ENCODE data around the gene ERC2.

ERC2 gene

DNA sequence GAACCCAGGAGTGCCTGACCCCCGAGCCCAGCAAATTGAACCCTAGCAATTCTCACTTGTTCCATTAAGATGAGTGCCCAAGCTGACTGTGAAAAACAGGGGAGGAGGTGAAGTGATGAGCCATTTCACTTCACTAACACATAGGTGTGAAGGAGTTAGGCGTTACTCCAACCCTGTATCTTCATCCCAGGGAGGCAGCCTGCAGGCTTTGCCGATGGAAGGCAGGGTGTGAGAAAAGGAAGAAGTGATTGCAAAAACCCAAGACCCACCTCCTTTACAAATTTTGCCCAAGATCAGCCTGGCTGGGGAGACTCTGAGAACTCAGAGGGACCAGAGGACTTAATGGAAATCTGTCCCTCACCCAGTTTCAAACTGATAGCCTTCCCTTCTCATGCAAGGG, 851.5 kb downstream of the ERC2 start:
- peak overlapping the region; percentile 17 for H3K4ac ChIP-seq (ENCODE audit: low read depth, low read length)
- no peak overlapping the region for H3K4me2 ChIP-seq (ENCODE audit: low read length)
- DNase-seq = no peak
- no peak overlapping the region for H3K18ac ChIP-seq (ENCODE audit: low read length)
- peak overlapping the region; percentile 92 for H2BK12ac ChIP-seq (ENCODE audit: low read length)
- no peak overlapping the region for H2AFZ ChIP-seq (ENCODE audit: insufficient read depth, low read length, poor library complexity)
- no peak overlapping the region for H4K12ac ChIP-seq (ENCODE audit: low read depth, low read length)
- no peak overlapping the region for H3K14ac ChIP-seq (ENCODE audit: low read length)
- H4K91ac ChIP-seq (ENCODE audit: low read depth, low read length) = peak overlapping the region; percentile 7
- H2BK5ac ChIP-seq (ENCODE audit: low read depth, low read length, poor library complexity) = peak overlapping the region; percentile 47
- peaks cover 14% of the 10 kb centered on the region for H3K79me1 ChIP-seq (ENCODE audit: low read length)
- H4K8ac ChIP-seq (ENCODE audit: low read depth, low read length) = no peak overlapping the region
- H3K9ac ChIP-seq (ENCODE audit: low read length) = no peak overlapping the region
- peaks cover 15 to 23% of the 10 kb centered on the region in 2 experiments for H3K4me1 ChIP-seq (ENCODE audit: control insufficient read depth in 1 of 2, insufficient read depth in 2 of 2, low read length in 2 of 2)
- no peaks in the 10 kb centered on the region for H3K79me2 ChIP-seq (ENCODE audit: control insufficient read depth, insufficient read depth, low read length, poor library complexity)
- H2BK120ac ChIP-seq (ENCODE audit: insufficient read depth, low read length, poor library complexity) = peak overlapping the region; percentile 81
- no peaks in the 10 kb centered on the region for H3K27me3 ChIP-seq (ENCODE audit: insufficient read depth, low read length)
- no peaks in the 10 kb centered on the region for H3K36me3 ChIP-seq (ENCODE audit: control insufficient read depth in 1 of 2, insufficient read depth in 2 of 2, low read length in 2 of 2)
- WGBS (ENCODE audit: extremely low coverage, insufficient coverage, insufficient read length) = no CpG with 5 or more reads among the region's 3 CpGs
- H3K27ac ChIP-seq (ENCODE audit: low read depth, low read length) = no peak overlapping the region
- peak overlapping the region; percentile 39 for H2AK5ac ChIP-seq (ENCODE audit: low read length)
- no peak overlapping the region for H3K4me3 ChIP-seq (ENCODE audit: low read depth, low read length)
- no peaks in the 10 kb centered on the region for H3K9me3 ChIP-seq (ENCODE audit: insufficient read depth, low read depth, low read length)
- H3K23ac ChIP-seq (ENCODE audit: low read length) = no peak overlapping the region

DNA sequence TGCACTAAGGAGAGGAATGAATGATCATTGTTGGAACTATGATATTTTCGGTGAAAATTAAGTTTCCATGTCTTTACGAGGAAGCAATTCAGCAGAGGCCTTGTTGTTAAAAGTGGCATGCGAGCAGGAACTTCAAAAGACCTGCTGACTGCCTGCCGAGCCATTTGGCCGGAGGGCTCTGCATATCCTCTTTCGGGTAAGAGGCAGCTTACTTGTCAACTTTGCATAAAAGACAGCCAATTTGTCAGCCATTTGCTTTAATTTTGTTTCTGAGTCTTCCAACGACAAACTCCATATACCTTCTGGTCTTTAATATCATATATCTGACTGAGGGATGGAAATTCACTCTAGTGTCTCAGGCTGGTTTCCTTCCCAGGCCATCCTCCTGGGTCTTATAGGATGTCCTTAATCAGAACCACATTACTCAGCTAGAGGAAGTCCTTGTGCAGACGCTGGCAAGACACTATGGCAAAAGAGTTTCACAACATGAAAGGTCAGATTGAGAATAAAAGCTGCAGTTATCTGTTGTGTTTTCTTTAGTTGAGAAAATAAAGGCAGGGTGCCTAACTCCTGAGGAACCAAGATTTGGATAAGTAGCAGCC, 852.5 kb downstream of the ERC2 start:
- Histone ChIP-seq H4K91ac (ENCODE audit: low read depth, low read length) (no peak overlapping the region), H3K4me2 (ENCODE audit: low read length) (peak overlapping the region; percentile 13), H2BK5ac (ENCODE audit: low read depth, low read length, poor library complexity) (no peak overlapping the region), H3K18ac (ENCODE audit: low read length) (no peak overlapping the region), H3K4ac (ENCODE audit: low read depth, low read length) (no peak overlapping the region), H3K4me3 (ENCODE audit: low read depth, low read length) (no peak overlapping the region), H3K36me3 (ENCODE audit: control insufficient read depth in 1 of 2, insufficient read depth in 2 of 2, low read length in 2 of 2) (no peaks in the 10 kb centered on the region), H3K9me3 (ENCODE audit: insufficient read depth, low read depth, low read length) (no peaks in the 10 kb centered on the region), H3K79me2 (ENCODE audit: control insufficient read depth, insufficient read depth, low read length, poor library complexity) (no peaks in the 10 kb centered on the region), H2AFZ (ENCODE audit: insufficient read depth, low read length, poor library complexity) (no peak overlapping the region), H3K4me1 (ENCODE audit: control insufficient read depth in 1 of 2, insufficient read depth in 2 of 2, low read length in 2 of 2) (peaks cover 13 to 15% of the 10 kb centered on the region in 2 experiments), H2BK120ac (ENCODE audit: insufficient read depth, low read length, poor library complexity) (no peak overlapping the region), H3K79me1 (ENCODE audit: low read length) (peaks cover 12% of the 10 kb centered on the region), H2AK5ac (ENCODE audit: low read length) (no peak overlapping the region), H3K27ac (ENCODE audit: low read depth, low read length) (peak overlapping the region; percentile 78), H3K14ac (ENCODE audit: low read length) (no peak overlapping the region), H3K27me3 (ENCODE audit: insufficient read depth, low read length) (no peaks in the 10 kb centered on the region), H4K12ac (ENCODE audit: low read depth, low read length) (no peak overlapping the region), H2BK12ac (ENCODE audit: low read length) (peak overlapping the region; percentile 85), H3K9ac (ENCODE audit: low read length) (no peak overlapping the region), H3K23ac (ENCODE audit: low read length) (no peak overlapping the region), H4K8ac (ENCODE audit: low read depth, low read length) (no peak overlapping the region)
- no CpG with 5 or more reads among the region's 8 CpGs for WGBS (ENCODE audit: extremely low coverage, insufficient coverage, insufficient read length)
- peak; percentile 30 to 34 for DNase-seq

DNA sequence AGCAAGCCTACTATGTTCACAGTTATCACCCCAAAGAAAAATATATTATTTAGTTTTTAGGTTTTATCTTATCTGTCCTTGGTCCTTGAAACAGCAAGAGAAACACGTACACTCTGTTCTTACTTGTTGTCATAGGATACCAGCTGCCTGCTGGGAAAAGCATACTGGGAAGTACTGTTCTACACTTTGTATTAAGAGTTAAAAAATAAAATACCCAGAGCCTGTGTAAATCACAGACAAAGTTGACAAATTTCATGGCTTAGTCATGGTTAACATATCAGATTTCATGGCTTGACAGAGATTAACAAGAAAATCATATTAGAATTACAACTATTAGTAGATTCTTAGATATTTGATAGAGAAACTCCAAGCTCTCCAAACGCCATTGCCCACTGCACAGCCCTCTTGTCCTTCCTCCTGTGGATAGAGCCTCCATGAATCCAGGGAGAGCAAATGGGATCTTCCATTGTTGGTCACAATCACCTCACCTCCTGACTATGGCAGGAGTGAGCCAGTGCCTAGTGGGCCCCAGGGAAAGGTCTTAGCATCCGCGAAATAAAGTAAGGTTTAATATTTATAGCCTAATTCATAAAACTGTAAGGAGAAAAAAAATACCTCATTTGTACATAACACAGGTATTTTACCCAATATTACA, 853.1 kb downstream of the ERC2 start:
- WGBS (ENCODE audit: extremely low coverage, insufficient coverage, insufficient read length) = no CpG with 5 or more reads among the region's 4 CpGs
- Histone ChIP-seq H2BK120ac (ENCODE audit: insufficient read depth, low read length, poor library complexity) (peak overlapping the region; percentile 0), H3K27me3 (ENCODE audit: insufficient read depth, low read length) (no peaks in the 10 kb centered on the region), H4K8ac (ENCODE audit: low read depth, low read length) (no peak overlapping the region), H3K79me1 (ENCODE audit: low read length) (peaks cover 9% of the 10 kb centered on the region), H3K9me3 (ENCODE audit: insufficient read depth, low read depth, low read length) (no peaks in the 10 kb centered on the region), H3K27ac (ENCODE audit: low read depth, low read length) (peak overlapping the region; percentile 78), H3K4ac (ENCODE audit: low read depth, low read length) (no peak overlapping the region), H2AFZ (ENCODE audit: insufficient read depth, low read length, poor library complexity) (no peak overlapping the region), H3K9ac (ENCODE audit: low read length) (no peak overlapping the region), H3K14ac (ENCODE audit: low read length) (no peak overlapping the region), H3K4me2 (ENCODE audit: low read length) (no peak overlapping the region), H3K36me3 (ENCODE audit: control insufficient read depth in 1 of 2, insufficient read depth in 2 of 2, low read length in 2 of 2) (no peaks in the 10 kb centered on the region), H4K91ac (ENCODE audit: low read depth, low read length) (peak overlapping the region; percentile 76), H3K79me2 (ENCODE audit: control insufficient read depth, insufficient read depth, low read length, poor library complexity) (no peaks in the 10 kb centered on the region), H2BK12ac (ENCODE audit: low read length) (peak overlapping the region; percentile 98), H3K18ac (ENCODE audit: low read length) (no peak overlapping the region), H3K4me1 (ENCODE audit: control insufficient read depth in 1 of 2, insufficient read depth in 2 of 2, low read length in 2 of 2) (peaks cover 11 to 13% of the 10 kb centered on the region in 2 experiments), H2AK5ac (ENCODE audit: low read length) (peak overlapping the region; percentile 45), H2BK5ac (ENCODE audit: low read depth, low read length, poor library complexity) (no peak overlapping the region), H3K4me3 (ENCODE audit: low read depth, low read length) (no peak overlapping the region), H4K12ac (ENCODE audit: low read depth, low read length) (no peak overlapping the region), H3K23ac (ENCODE audit: low read length) (no peak overlapping the region)
- DNase-seq = no peak

DNA sequence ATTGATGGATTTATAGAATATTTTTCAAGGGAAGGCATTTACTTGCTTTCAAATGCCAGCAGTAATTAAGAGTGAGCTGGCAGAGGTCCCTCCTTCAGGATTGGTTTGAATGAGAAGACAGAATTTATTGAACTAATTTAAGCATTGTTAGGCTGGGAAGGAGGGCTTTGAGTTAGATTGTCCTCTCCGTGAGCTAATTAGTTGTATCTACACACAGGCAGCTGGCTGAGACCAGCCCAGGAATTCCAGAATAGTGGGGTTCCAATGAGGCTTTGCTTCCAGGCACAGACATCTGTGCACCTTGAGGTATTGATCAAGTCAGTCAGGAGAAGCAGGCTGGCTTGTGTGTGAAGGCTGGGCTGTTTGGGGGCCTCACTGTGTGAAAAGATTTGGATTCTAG, 857.1 kb downstream of the ERC2 start:
- Histone ChIP-seq H3K79me2 (ENCODE audit: control insufficient read depth, insufficient read depth, low read length, poor library complexity) (no peaks in the 10 kb centered on the region), H3K27me3 (ENCODE audit: insufficient read depth, low read length) (no peaks in the 10 kb centered on the region), H2BK5ac (ENCODE audit: low read depth, low read length, poor library complexity) (no peak overlapping the region), H3K14ac (ENCODE audit: low read length) (no peak overlapping the region), H3K9me3 (ENCODE audit: insufficient read depth, low read depth, low read length) (peaks cover 2% of the 10 kb centered on the region), H3K4ac (ENCODE audit: low read depth, low read length) (no peak overlapping the region), H4K8ac (ENCODE audit: low read depth, low read length) (no peak overlapping the region), H3K23ac (ENCODE audit: low read length) (no peak overlapping the region), H4K91ac (ENCODE audit: low read depth, low read length) (no peak overlapping the region), H4K12ac (ENCODE audit: low read depth, low read length) (no peak overlapping the region), H3K27ac (ENCODE audit: low read depth, low read length) (no peak overlapping the region), H2AFZ (ENCODE audit: insufficient read depth, low read length, poor library complexity) (no peak overlapping the region), H3K4me3 (ENCODE audit: low read depth, low read length) (no peak overlapping the region), H3K4me2 (ENCODE audit: low read length) (no peak overlapping the region), H3K36me3 (ENCODE audit: control insufficient read depth in 1 of 2, insufficient read depth in 2 of 2, low read length in 2 of 2) (no peaks in the 10 kb centered on the region), H3K4me1 (ENCODE audit: control insufficient read depth in 1 of 2, insufficient read depth in 2 of 2, low read length in 2 of 2) (peaks cover 2 to 5% of the 10 kb centered on the region in 2 experiments), H3K18ac (ENCODE audit: low read length) (no peak overlapping the region), H3K9ac (ENCODE audit: low read length) (no peak overlapping the region), H2BK120ac (ENCODE audit: insufficient read depth, low read length, poor library complexity) (no peak overlapping the region), H2AK5ac (ENCODE audit: low read length) (no peak overlapping the region), H3K79me1 (ENCODE audit: low read length) (peaks cover 4% of the 10 kb centered on the region), H2BK12ac (ENCODE audit: low read length) (no peak overlapping the region)
- WGBS (ENCODE audit: extremely low coverage, insufficient coverage, insufficient read length) = no CpG with 5 or more reads among the region's 1 CpG
- DNase-seq = no peak
